GM20431 (cell line): ENCODE data around the gene CRTC1.
"Not testable (repeated sequence)": the region's sequence is repeated elsewhere in the genome, so short reads cannot be mapped to it uniquely, and the experiment has no call there.

ENCODE experiments used
- in situ Hi-C: fragments of 300-500 bp; cut with MseI, MboI; formaldehyde crosslinking; loops from one replicate; pipeline ENCODE4 v1.15.0; 2020; ENCODE audit warnings: low sequenced_read_pairs; ENCODE audit not compliant: unreplicated experiment

The CRTC1 gene

GRCh38 chr19:18723871-18724377 is 40.4 kb downstream of the CRTC1 start:
- in situ Hi-C loops, result no loop called here

- in situ Hi-C loops, result no loop called here
These were observed 42.6 kb downstream of the CRTC1 start for GRCh38 chr19:18725841-18726770.

GRCh38 chr19:18726846-18727245 is 43.4 kb downstream of the CRTC1 start:
- in situ Hi-C loops, result no loop called here

GRCh38 chr19:18727602-18728001 is 44.1 kb downstream of the CRTC1 start:
- in situ Hi-C loops, result not testable (repeated sequence)

DNA sequence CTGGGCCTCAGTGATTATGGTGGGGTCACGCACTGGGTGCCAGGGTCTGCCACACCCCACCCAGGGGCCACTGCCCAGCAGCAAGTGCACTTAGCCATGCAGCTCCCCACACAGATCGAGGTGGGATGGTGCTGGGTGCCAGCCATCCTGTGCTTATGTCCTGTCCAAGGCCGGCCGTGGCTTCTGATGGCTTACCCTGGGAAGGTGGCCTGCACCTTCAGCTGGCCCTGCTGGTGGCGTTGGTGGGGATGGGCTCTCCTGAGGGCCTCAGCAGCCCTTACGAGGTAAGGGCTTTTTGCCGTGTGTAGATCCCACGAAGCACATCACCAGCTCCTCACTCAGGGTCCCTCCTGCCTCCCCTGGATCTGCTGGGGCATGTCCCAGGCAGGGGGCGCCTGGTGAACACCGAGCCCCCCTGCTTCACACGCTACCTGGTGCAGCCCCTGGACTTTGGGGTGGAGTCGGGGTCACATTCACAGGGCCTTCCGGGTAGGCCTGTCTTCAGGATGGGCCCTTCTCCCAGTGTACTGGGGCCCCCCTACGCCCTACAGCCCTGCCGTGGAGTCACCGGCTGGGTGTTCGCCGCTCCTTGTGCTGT is 46.6 kb downstream of the CRTC1 start:
- in situ Hi-C loops, result no loop called here

DNA sequence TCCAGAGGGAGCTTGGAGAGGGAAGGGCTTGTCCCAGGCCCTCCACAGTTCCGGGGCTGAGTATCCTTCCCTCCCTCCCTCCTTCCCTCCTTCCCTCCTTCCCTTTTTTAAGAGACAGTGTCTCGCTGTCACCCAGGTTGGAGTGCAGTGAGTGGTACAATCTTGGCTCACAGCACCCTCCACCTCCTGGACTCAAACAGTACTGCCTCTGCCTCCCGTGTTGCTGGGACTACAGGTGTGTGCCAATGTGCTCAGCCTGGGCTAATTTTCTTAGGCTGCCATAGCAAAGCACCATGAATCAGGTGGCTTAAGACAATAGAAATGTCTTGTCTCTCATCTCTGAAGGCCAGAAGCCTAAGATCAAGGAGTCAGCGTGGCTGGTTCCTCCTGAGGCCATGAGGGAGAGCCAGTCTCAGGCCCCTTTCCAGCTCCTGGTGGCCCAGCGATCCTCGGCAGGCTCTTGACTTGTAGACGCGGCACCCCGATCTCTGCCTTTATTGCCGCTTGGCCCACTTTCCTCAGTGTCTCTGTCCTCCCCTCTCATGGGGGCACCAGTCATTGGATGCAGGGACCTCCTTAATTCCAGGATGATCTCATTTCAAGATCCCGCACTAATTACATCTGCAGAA is 47.5 kb downstream of the CRTC1 start:
- in situ Hi-C loops, result no loop called here

GRCh38 chr19:18731562-18732008 is 48.1 kb downstream of the CRTC1 start:
- in situ Hi-C loops, result no loop called here

GRCh38 chr19:18733196-18733647 is 49.7 kb downstream of the CRTC1 start:
- in situ Hi-C loops, result no loop called here

GRCh38 chr19:18733762-18734332 is 50.4 kb downstream of the CRTC1 start:
- in situ Hi-C loops, result not testable (repeated sequence)

DNA sequence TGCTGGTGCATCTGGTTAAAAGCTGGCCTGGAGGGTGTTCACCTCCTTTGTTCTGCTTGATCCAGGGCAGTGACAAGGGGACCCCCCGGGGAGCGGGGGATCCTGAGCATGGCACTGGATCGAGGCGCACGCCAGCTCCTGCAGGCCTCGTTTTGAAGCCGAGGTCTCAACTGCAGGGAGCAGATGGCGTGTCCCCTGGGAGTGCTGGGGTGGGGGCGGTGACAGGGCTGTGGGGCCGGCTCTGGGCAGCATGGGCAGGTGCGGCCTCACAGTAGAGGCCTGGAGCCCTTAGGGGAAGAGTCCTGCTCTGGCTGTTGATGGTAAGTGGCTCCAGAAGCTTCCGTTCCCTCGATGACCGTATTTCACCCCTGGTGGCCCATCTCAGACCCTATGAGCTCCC is 51.8 kb downstream of the CRTC1 start:
- in situ Hi-C loops, result no loop called here

DNA sequence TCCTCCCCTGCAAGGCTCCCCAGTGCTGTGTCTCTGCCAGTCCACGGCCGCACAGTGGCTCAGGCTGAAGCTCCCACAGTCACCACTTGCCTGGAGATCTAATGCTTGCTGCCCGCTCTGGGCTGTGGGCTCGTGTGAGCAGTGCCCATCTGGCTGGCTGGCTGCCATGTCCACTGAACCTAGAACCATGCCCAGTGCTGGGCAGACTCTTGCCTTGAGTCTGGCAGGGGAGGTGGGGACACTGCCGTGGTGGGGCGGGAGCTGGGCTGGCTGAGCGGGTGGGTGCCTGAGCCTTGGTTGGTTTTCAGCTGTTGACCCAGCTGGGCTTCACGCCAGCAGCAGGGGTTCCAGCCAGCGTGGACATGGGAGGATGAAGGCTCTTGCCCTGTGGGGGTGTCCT is 52.3 kb downstream of the CRTC1 start:
- in situ Hi-C loops, result no loop called here

- in situ Hi-C loops, result no loop called here
These were observed 53.2 kb downstream of the CRTC1 start for GRCh38 chr19:18736415-18737336.

GRCh38 chr19:18737337-18737953 is 54.0 kb downstream of the CRTC1 start:
- in situ Hi-C loops, result no loop called here

DNA sequence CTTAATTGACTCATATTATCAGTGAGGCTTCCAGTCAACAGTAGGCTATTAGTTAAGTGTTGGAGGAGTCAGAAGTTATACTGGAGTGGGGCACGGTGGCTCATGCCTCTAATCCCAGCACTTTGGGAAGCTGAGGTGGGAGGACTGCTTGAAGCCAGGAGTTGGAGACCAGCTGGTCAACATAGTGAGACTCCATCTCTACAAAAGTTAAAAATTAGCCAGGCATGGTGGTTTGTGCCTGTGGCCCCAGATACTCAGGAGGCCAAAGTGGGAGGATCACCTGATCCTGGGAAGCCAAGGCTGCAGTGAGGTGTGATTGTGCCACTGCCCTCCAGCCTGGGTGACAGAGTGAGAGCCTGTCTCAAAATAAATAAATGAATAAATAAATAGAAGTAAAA is 54.5 kb downstream of the CRTC1 start:
- in situ Hi-C loops, result no loop called here

- in situ Hi-C loops, result no loop called here
These were observed 55.6 kb downstream of the CRTC1 start for GRCh38 chr19:18738961-18739690.

DNA sequence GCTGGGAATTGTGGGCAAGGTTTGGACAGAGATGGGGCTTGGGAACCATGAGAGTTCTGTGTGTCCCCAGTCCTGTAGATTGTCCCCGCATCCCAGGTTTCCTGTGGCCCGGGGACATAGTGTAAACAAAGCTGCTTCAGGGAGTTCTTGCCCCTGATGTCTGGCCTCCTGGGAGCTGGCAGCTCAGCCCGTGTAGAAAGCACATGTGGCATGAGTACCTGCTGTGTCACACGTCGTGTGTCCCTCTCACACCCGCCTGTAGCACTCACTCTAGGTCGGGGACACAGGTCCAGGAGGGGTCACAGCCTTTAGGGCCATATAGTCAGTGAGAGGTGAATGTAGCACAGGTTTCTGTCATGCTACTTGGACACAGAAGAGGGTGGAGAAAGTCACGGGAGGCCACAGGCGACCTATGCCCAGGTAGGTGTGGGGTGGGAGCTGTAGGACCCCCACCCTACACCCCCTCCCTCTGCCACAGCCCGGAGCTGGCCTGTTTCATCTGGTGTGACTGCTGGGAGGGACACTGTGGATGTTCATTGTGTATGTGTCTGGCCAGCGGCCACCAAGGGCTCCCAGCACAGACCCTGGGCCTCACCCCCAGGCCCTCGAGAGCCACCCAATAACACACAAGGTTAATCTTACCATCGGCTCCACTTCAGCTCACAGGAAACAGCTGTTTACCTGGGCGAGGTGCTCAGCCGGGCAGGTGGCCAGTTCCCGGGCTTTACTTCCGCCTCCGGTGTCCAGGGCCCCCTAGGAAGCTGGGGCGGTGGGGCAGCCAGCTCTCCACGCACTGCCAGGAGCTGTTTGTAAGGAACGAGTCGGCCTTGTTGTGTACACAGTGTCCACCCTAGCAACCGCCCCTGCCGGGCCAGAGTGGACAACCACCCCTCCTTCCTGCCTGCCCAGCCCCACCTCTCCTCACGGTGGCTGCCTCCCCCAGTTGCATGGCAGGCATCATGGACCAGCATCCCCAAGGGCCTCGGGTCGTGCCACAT is 57.9 kb downstream of the CRTC1 start:
- in situ Hi-C loops, result no loop called here

DNA sequence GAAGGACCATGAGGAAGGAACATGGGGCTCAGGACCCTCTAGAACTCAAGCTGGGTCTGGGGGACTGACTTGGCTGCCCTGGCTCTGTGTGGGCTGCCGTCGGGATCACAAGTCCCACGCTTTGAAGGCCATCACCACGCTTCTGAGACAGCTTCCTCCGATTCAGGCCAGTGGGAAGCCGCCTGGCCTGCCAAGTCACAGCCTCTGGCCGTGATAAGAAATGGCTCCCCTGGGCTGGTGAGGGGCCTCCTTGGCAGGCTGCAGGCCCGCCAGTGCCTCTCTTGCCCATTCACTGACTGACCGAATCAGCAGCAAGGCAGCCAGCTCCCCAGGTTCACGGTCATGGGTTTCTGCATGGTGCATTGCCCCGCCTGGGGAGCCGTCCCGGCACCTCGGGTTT is 58.8 kb downstream of the CRTC1 start:
- in situ Hi-C loops, result no loop called here
